PFSK-1 (cell line): ENCODE results near the gene LGR4.

Experiments
- FOXP2 ChIP-seq: optimal IDR thresholded peaks from 2 replicates; pipeline ENCODE3; 2011; ENCODE audit warnings: borderline replicate concordance, control low read depth, inconsistent platforms; ENCODE audit not compliant: insufficient read depth; ENCODE audit errors: extremely low read length, extremely low read depth
- POLR2AphosphoS5 ChIP-seq: IDR thresholded peaks from 2 replicates; pipeline ENCODE4 v1.6.1; 2012; ENCODE audit warnings: low read depth, mild to moderate bottlenecking, control low read depth, low read length, moderate library complexity
- SIN3A ChIP-seq: IDR thresholded peaks from 2 replicates; pipeline ENCODE4 v1.6.1; 2012; ENCODE audit warnings: mild to moderate bottlenecking, low read length, moderate library complexity, borderline replicate concordance; ENCODE audit not compliant: insufficient read depth
- TAF1 ChIP-seq: IDR thresholded peaks from 2 replicates; pipeline ENCODE4 v1.6.1; 2012; ENCODE audit warnings: low read length, control low read depth, borderline replicate concordance; ENCODE audit not compliant: insufficient read depth
- TF ChIP-seq, protein P1 (sequence below), 2 experiments: IDR thresholded peaks; 2 replicates each; pipeline versions ENCODE4 v1.6.1 to v1.8.0; 2011 to 2012; ENCODE audit warnings: low read depth in 2 of 2, low read length in 2 of 2, control low read depth in 1 of 2, inconsistent platforms in 1 of 2, mild to moderate bottlenecking in 1 of 2, moderate library complexity in 1 of 2; ENCODE audit not compliant: insufficient read depth in 1 of 2

Gene LGR4

GRCh38 chr11:27384227-27384626 is 88.4 kb downstream of the LGR4 start:
- TF ChIP-seq TAF1: no peak
- no peak for TF ChIP-seq POLR2AphosphoS5
- TF ChIP-seq, protein P1, sequence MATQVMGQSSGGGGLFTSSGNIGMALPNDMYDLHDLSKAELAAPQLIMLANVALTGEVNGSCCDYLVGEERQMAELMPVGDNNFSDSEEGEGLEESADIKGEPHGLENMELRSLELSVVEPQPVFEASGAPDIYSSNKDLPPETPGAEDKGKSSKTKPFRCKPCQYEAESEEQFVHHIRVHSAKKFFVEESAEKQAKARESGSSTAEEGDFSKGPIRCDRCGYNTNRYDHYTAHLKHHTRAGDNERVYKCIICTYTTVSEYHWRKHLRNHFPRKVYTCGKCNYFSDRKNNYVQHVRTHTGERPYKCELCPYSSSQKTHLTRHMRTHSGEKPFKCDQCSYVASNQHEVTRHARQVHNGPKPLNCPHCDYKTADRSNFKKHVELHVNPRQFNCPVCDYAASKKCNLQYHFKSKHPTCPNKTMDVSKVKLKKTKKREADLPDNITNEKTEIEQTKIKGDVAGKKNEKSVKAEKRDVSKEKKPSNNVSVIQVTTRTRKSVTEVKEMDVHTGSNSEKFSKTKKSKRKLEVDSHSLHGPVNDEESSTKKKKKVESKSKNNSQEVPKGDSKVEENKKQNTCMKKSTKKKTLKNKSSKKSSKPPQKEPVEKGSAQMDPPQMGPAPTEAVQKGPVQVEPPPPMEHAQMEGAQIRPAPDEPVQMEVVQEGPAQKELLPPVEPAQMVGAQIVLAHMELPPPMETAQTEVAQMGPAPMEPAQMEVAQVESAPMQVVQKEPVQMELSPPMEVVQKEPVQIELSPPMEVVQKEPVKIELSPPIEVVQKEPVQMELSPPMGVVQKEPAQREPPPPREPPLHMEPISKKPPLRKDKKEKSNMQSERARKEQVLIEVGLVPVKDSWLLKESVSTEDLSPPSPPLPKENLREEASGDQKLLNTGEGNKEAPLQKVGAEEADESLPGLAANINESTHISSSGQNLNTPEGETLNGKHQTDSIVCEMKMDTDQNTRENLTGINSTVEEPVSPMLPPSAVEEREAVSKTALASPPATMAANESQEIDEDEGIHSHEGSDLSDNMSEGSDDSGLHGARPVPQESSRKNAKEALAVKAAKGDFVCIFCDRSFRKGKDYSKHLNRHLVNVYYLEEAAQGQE (IDR thresholded peaks at IDR 0.05; ENCODE audit: insufficient read depth in 1 of 2, low read depth in 2 of 2, low read length in 2 of 2): no peak
- no peak for TF ChIP-seq SIN3A
- no peak for TF ChIP-seq FOXP2

- TF ChIP-seq, protein P1 (IDR thresholded peaks at IDR 0.05; ENCODE audit: insufficient read depth in 1 of 2, low read depth in 2 of 2, low read length in 2 of 2): no peak
- TF ChIP-seq TAF1 (no peak), FOXP2 (no peak), POLR2AphosphoS5 (no peak), SIN3A (no peak)
Measured at GRCh38 chr11:27383645-27384044, 88.9 kb downstream of the LGR4 start.

- no peak for TF ChIP-seq SIN3A
- TF ChIP-seq, protein P1 (IDR thresholded peaks at IDR 0.05; ENCODE audit: insufficient read depth in 1 of 2, low read depth in 2 of 2, low read length in 2 of 2): no peak
- no peak for TF ChIP-seq POLR2AphosphoS5
- TF ChIP-seq TAF1: no peak
- TF ChIP-seq FOXP2: no peak
Measured at GRCh38 chr11:27381238-27381666, 91.3 kb downstream of the LGR4 start.

DNA sequence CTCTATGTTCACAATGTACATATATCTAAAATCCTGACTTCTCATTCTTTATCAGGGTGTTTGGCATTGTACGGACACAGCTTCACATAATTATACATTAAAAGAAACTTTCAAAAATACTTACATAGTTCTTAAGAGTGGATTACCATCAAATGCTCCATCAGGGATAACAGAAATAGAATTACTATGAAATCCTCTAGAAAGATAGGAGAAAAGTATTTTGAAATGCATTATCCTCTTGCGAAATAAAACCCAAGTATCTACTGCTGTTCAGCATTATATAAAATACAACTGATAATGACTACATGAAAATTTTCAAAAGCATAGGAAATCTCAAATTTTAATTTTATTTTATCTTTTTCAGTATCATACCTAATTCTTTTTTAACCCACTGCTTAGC is 91.8 kb downstream of the LGR4 start:
- TF ChIP-seq FOXP2 (no peak), TAF1 (no peak), SIN3A (no peak), POLR2AphosphoS5 (no peak)
- TF ChIP-seq, protein P1 (IDR thresholded peaks at IDR 0.05; ENCODE audit: insufficient read depth in 1 of 2, low read depth in 2 of 2, low read length in 2 of 2): no peak

- TF ChIP-seq, protein P1 (IDR thresholded peaks at IDR 0.05; ENCODE audit: insufficient read depth in 1 of 2, low read depth in 2 of 2, low read length in 2 of 2): no peak
Measured at GRCh38 chr11:27379449-27379848, 93.1 kb downstream of the LGR4 start.
